IMR-90 (cell line): ENCODE data around the gene NUP54. TPM values are rescaled to one million over a fixed set of nuclear protein-coding genes. Genes with fewer than 3 reads are reported as not detected.

ENCODE experiments used
- ATAC-seq: fragments of 200-7000 bp; cut with Tn5 transposase; 2 replicates; pipeline ENCODE4 v1.9.1; 2020; ENCODE audit warnings: low read depth, mild to moderate bottlenecking, moderate library complexity
- BruUV-seq: library from RNA; stranded (reverse); fragments of 400-500 nt; replicated peaks from 2 replicates; lab custom pipeline; 2021; lab: Mats Ljungman, UMichigan
- CTCF ChIA-PET: fragments of 300-600 bp; formaldehyde crosslinking; extraction: SDS; loops from one replicate; lab custom pipeline; 2021; ENCODE audit warnings: antibody characterized with exemption; lab: Yijun Ruan, JAX
- POLR2A ChIA-PET: fragments of 300-600 bp; sonication (Branson Sonifier 250); formaldehyde crosslinking; loops from one replicate; lab custom pipeline; 2022; ENCODE audit warnings: antibody characterized with exemption; ENCODE audit not compliant: unreplicated experiment; lab: Charles Lee
- DNase-seq: peaks from one replicate; pipeline ENCODE4 v3.0.0; 2013
- H2AFZ ChIP-seq: replicated peaks from 2 replicates; pipeline ENCODE3; 2013; ENCODE audit warnings: low read length, mild to moderate bottlenecking; ENCODE audit not compliant: poor library complexity
- H2AK5ac ChIP-seq: 2 replicates; pipeline ENCODE4 v1.6.1; 2013; ENCODE audit warnings: low read depth, low read length, inconsistent platforms
- H2AK9ac ChIP-seq: replicated peaks from 2 replicates; pipeline ENCODE3; 2013; ENCODE audit warnings: mild to moderate bottlenecking, low read depth, low read length, moderate library complexity; ENCODE audit not compliant: poor library complexity
- H2BK120ac ChIP-seq: 2 replicates; pipeline ENCODE4 v1.6.1; 2013; ENCODE audit warnings: low read depth, low read length, inconsistent platforms
- H2BK15ac ChIP-seq: 3 replicates; pipeline ENCODE4 v1.6.1; 2013; ENCODE audit warnings: low read depth, low read length, inconsistent platforms
- H2BK20ac ChIP-seq: 2 replicates; pipeline ENCODE4 v1.6.1; 2013; ENCODE audit warnings: low read depth, mild to moderate bottlenecking, inconsistent platforms, low read length, moderate library complexity
- H2BK5ac ChIP-seq: 2 replicates; pipeline ENCODE4 v1.6.1; 2013; ENCODE audit warnings: mild to moderate bottlenecking, low read depth, low read length, inconsistent platforms; ENCODE audit not compliant: poor library complexity, severe bottlenecking
- H3K14ac ChIP-seq: replicated peaks from 2 replicates; pipeline ENCODE4 v1.6.1; 2013; ENCODE audit warnings: low read depth, low read length, inconsistent platforms
- H3K18ac ChIP-seq: 2 replicates; pipeline ENCODE4 v1.6.1; 2013; ENCODE audit warnings: low read depth, low read length, control low read depth
- H3K23ac ChIP-seq: 2 replicates; pipeline ENCODE4 v1.6.1; 2013; ENCODE audit warnings: low read depth, low read length, inconsistent platforms
- H3K27ac ChIP-seq: 2 replicates; pipeline ENCODE4 v1.5.1; 2013; ENCODE audit warnings: mild to moderate bottlenecking, control low read depth, low read length; ENCODE audit not compliant: insufficient read depth
- H3K27me3 ChIP-seq: 2 replicates; pipeline ENCODE4 v1.6.1; 2013; ENCODE audit warnings: low read length; ENCODE audit not compliant: control insufficient read depth, insufficient read depth
- H3K36me3 ChIP-seq: 2 replicates; pipeline ENCODE4 v1.6.1; 2013; ENCODE audit warnings: low read length, mixed read lengths; ENCODE audit not compliant: control insufficient read depth, insufficient read depth
- H3K4ac ChIP-seq: 2 replicates; pipeline ENCODE4 v1.6.1; 2013; ENCODE audit warnings: low read depth, low read length, inconsistent platforms
- H3K4me1 ChIP-seq: 2 replicates; pipeline ENCODE4 v1.6.1; 2013; ENCODE audit warnings: low read length, mixed read lengths; ENCODE audit not compliant: control insufficient read depth, insufficient read depth
- H3K4me2 ChIP-seq: 2 replicates; pipeline ENCODE4 v1.6.1; 2013; ENCODE audit warnings: low read depth, mild to moderate bottlenecking, control low read depth, low read length, moderate library complexity
- H3K4me3 ChIP-seq: 2 replicates; pipeline ENCODE4 v1.5.1; 2013; ENCODE audit warnings: low read depth, mild to moderate bottlenecking, control low read depth, low read length, moderate library complexity; ENCODE audit not compliant: insufficient read depth
- H3K56ac ChIP-seq: 2 replicates; pipeline ENCODE4 v1.6.1; 2013; ENCODE audit warnings: low read length, inconsistent platforms; ENCODE audit not compliant: insufficient read depth; ENCODE audit errors: extremely low read depth
- H3K79me1 ChIP-seq, 2 experiments: 2 replicates each; pipeline ENCODE4 v1.6.1; 2013; ENCODE audit warnings: low read length in 2 of 2, inconsistent platforms in 1 of 2, low read depth in 1 of 2
- H3K9ac ChIP-seq: 2 replicates; pipeline ENCODE4 v1.6.1; 2013; ENCODE audit warnings: low read depth, low read length, control low read depth
- H3K9me1 ChIP-seq: 2 replicates; pipeline ENCODE4 v1.6.1; 2013; ENCODE audit warnings: low read length, inconsistent platforms; ENCODE audit not compliant: insufficient read depth
- H3K9me3 ChIP-seq: 2 replicates; pipeline ENCODE4 v1.6.1; 2013; ENCODE audit warnings: low read length; ENCODE audit not compliant: control insufficient read depth, insufficient read depth
- H4K20me1 ChIP-seq: 2 replicates; pipeline ENCODE4 v1.6.1; 2013; ENCODE audit warnings: low read length, inconsistent platforms; ENCODE audit not compliant: insufficient read depth
- H4K5ac ChIP-seq: 2 replicates; pipeline ENCODE4 v1.6.1; 2013; ENCODE audit warnings: mild to moderate bottlenecking, low read depth, low read length, control low read depth
- H4K8ac ChIP-seq, 2 experiments: 2 replicates each; pipeline ENCODE4 v1.6.1; 2013; ENCODE audit warnings: low read depth in 2 of 2, low read length in 2 of 2, control low read depth in 1 of 2, inconsistent platforms in 1 of 2
- H4K91ac ChIP-seq: 2 replicates; pipeline ENCODE4 v1.6.1; 2013; ENCODE audit warnings: low read depth, low read length, inconsistent platforms; ENCODE audit not compliant: insufficient read depth
- CEBPB ChIP-seq: IDR thresholded peaks from 2 replicates; pipeline ENCODE4 v1.6.1; 2012; ENCODE audit warnings: low read depth, low read length, improper control_type of control experiment
- CHD1 ChIP-seq: IDR thresholded peaks from 2 replicates; pipeline ENCODE4 v1.6.1; 2012; ENCODE audit warnings: low read depth, low read length, improper control_type of control experiment
- FOS ChIP-seq: fragments of 150-350 bp; IDR thresholded peaks from 2 replicates; pipeline ENCODE4 v1.6.1; 2016; ENCODE audit warnings: low read depth, low read length
- MAFK ChIP-seq: IDR thresholded peaks from 2 replicates; pipeline ENCODE4 v1.6.1; 2012; ENCODE audit warnings: low read depth, low read length, improper control_type of control experiment
- MAZ ChIP-seq: IDR thresholded peaks from 2 replicates; pipeline ENCODE4 v1.6.1; 2012; ENCODE audit warnings: low read depth, mild to moderate bottlenecking, low read length, improper control_type of control experiment, moderate library complexity, borderline replicate concordance
- RCOR1 ChIP-seq: IDR thresholded peaks from 2 replicates; pipeline ENCODE4 v1.6.1; 2012; ENCODE audit warnings: mild to moderate bottlenecking, low read length, improper control_type of control experiment; ENCODE audit not compliant: insufficient replicate concordance
- RFX5 ChIP-seq: IDR thresholded peaks from 2 replicates; pipeline ENCODE4 v1.8.0; 2012; ENCODE audit warnings: low read depth, mild to moderate bottlenecking, low read length, moderate library complexity
- SMC3 ChIP-seq: fragments of 150-350 bp; IDR thresholded peaks from 2 replicates; pipeline ENCODE4 v1.6.1; 2016; ENCODE audit warnings: low read depth, mild to moderate bottlenecking, antibody characterized with exemption, low read length, moderate library complexity
- WGBS, 2 experiments: methylation state at CpG; one replicate each; pipeline versions ENCODE4 v1.1.5 to v1.1.7; 2013; ENCODE audit warnings: missing lambda C conversion rate in 2 of 2; ENCODE audit not compliant: insufficient read length in 1 of 2; ENCODE audit errors: extremely low coverage in 2 of 2; 5-methylcytosine and 5-hydroxymethylcytosine counted together
- dilution Hi-C: fragments of 300-500 bp; cut with HindIII; formaldehyde crosslinking; loops from one replicate; pipeline ENCODE4 v1.14.3; 2018; ENCODE audit warnings: low sequenced_read_pairs; ENCODE audit not compliant: unreplicated experiment
- in situ Hi-C: fragments of 300-500 bp; cut with MboI; formaldehyde crosslinking; loops from 3 replicates; pipeline ENCODE4 v1.14.3; 2019; ENCODE audit warnings: low sequenced_read_pairs, inconsistent platforms, mixed read lengths
- intact Hi-C: fragments of 100-400 bp; cut with micrococcal nuclease; formaldehyde crosslinking; loops from 2 replicates; pipeline ENCODE4 v1.10.0; 2022
- polyA plus RNA-seq, 3 experiments: library from polyadenylated mRNA; depleted of rRNA; stranded (reverse); fragments of >200 nt; gene quantifications; 2 replicates each; pipeline ENCODE4 v1.2.3, GENCODE V29; 2012; ENCODE audit warnings: low replicate concordance in 1 of 3
- total RNA-seq: library from RNA; depleted of rRNA; stranded (reverse); fragments of >200 nt; gene quantifications from 2 replicates; pipeline ENCODE4 v1.2.3, GENCODE V29; 2012

Gene NUP54
- total and polyA plus RNA-seq, 2 of the 4 experiments (the other 2 are of a cell fraction) = 24.6 to 44.4 TPM

DNA sequence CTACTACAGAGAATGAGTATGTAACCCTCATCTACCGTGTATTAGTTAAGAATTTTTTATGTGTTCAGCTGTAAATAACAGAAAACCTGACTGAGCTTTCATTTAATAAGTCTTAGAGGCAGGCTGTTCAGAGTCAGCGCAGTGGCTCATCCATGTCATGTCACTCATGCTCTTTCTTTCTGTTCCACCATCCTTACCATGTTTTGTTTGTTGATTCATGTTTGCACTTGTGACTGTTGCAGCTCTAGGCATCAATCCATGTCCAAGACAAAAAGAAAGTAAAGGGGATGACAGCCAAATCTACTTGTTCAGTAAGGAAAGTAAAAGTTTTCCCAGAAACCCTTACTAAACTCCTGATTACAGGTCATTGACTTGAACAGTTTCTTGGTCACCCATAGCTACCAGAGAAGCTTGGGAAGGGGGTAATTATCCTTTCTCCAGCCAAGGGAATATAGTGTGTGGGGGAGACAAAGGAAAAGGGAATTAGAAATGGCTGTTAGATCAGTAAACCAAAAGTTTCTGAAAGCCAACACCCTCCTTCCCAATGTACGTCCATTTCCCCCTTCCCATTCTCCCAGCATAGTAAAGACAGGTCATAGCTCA, 64.7 kb downstream of the NUP54 start:
- ATAC-seq (no peak), DNase-seq (no peak)
- Histone ChIP-seq H3K9me1 (no peaks in the 10 kb centered on the region), H3K23ac (no peak overlapping the region), H3K4me3 (no peak overlapping the region), H2AK9ac (no peak overlapping the region), H2BK20ac (no peak overlapping the region), H4K20me1 (no peaks in the 10 kb centered on the region), H3K4ac (no peak overlapping the region), H3K9ac (no peak overlapping the region), H3K27me3 (peaks cover 27% of the 10 kb centered on the region), H2BK15ac (no peak overlapping the region), H2BK5ac (no peak overlapping the region), H3K79me1 (no peaks in the 10 kb centered on the region), H3K18ac (no peak overlapping the region), H3K56ac (no peak overlapping the region), H3K27ac (no peak overlapping the region), H3K4me2 (no peak overlapping the region), H3K9me3 (no peaks in the 10 kb centered on the region), H3K36me3 (no peaks in the 10 kb centered on the region), H3K4me1 (no peaks in the 10 kb centered on the region), H2BK120ac (no peak overlapping the region), H2AFZ (no peak overlapping the region), H4K5ac (no peak overlapping the region), H2AK5ac (no peak overlapping the region), H3K14ac (no peak overlapping the region), H4K8ac (no peak overlapping the region), H4K91ac (no peak overlapping the region)
- dilution Hi-C loops = no loop called here
- in situ Hi-C loops = no loop called here
- ChIA-PET POLR2A (interaction anchor here (0.6 kb wide), 1 partner anchor 182 kb away, joined by 3 read pairs; no protein-coding TSS in a partner anchor), CTCF (interaction anchor here (0.6 to 1.1 kb wide), 2 partner anchors 9 to 169 kb away, joined by 3 read pairs; partner anchors contain the start of gene ART3)
- BruUV-seq = no TSS peak
- intact Hi-C loops = loop anchor here (10.0 kb wide), 1 partner anchor 189 kb away; no protein-coding TSS in a partner anchor
- whole genome bisulfite sequencing, 2 experiments = no CpG with 5 or more reads among the region's 3 CpGs
- TF ChIP-seq FOS (no peak), CEBPB (no peak), MAZ (no peak), RFX5 (no peak), CHD1 (no peak), MAFK (no peak), RCOR1 (no peak), SMC3 (no peak)
